ENCODE measurements around the gene FMO4. TPM values are rescaled to one million over a fixed set of nuclear protein-coding genes. Genes with fewer than 3 reads are reported as not detected.

FMO4 gene
- total and polyA plus RNA-seq, 2 donors (not counting 3 experiments of a cell fraction or from before 2014, with no cell fraction given), result 0.25 to 0.33 TPM

- Histone ChIP-seq H3K36me3 (ENCODE audit: control insufficient read depth in 2 of 2, extremely low read depth in 1 of 2, insufficient read depth in 2 of 2, low read length in 2 of 2) (no peaks in the 10 kb centered on the region), H3K9me1 (replicated peaks; ENCODE audit: control insufficient read depth, extremely low read depth, insufficient read depth, low read length) (no peaks in the 10 kb centered on the region), H3K79me2 (ENCODE audit: control insufficient read depth, insufficient read depth, low read length) (no peaks in the 10 kb centered on the region), H4K20me1 (replicated peaks; ENCODE audit: control insufficient read depth, extremely low read depth, insufficient read depth, low read length) (no peaks in the 10 kb centered on the region), H3K4me1 (ENCODE audit: control insufficient read depth, extremely low read depth, insufficient read depth, low read length) (no peaks in the 10 kb centered on the region), H3K4me3 (replicated peaks in 1 of 3; ENCODE audit: insufficient read depth in 1 of 3, low read depth in 1 of 3, low read length in 3 of 3) (no peak overlapping the region), H3K9ac (replicated peaks; ENCODE audit: extremely low read depth, insufficient read depth, low read length) (no peak overlapping the region), H3K9me3 (replicated peaks; ENCODE audit: control insufficient read depth, insufficient read depth, low read length) (no peaks in the 10 kb centered on the region), H3K27ac (ENCODE audit: insufficient read depth, low read depth, low read length) (no peak overlapping the region), H3K27me3 (ENCODE audit: control insufficient read depth in 2 of 2, insufficient read depth in 2 of 2, low read length in 2 of 2) (no peaks in the 10 kb centered on the region), H3K4me2 (ENCODE audit: insufficient read depth, low read length) (no peak overlapping the region), H2AFZ (ENCODE audit: low read depth, low read length) (no peak overlapping the region)
- BruUV-seq (replicated peaks), result no TSS peak
- dilution Hi-C loops (cut with MboI; ENCODE audit: extremely low pct_ligation_motif_present, low sequenced_read_pairs) (no loop called here), intact Hi-C loops (cut with micrococcal nuclease) (no loop called here)
- ChIA-PET CTCF (no interaction called here), POLR2A (no interaction called here)
- FAIRE-seq (no peak), DNase-seq (ENCODE audit: low read depth, low spot score) (no peak)
- no peak for TF ChIP-seq GATA2 (IDR thresholded peaks at IDR 0.05; ENCODE audit: insufficient read depth, insufficient read length, low read depth, low read length)
- TF ChIP-seq POLR2AphosphoS5 (IDR thresholded peaks at IDR 0.05; ENCODE audit: insufficient read depth, low read depth, low read length), result no peak
- TF ChIP-seq FOS (IDR thresholded peaks at IDR 0.05; ENCODE audit: borderline replicate concordance, insufficient read depth, low read length), result no peak
- TF ChIP-seq POLR2A (IDR thresholded peaks at IDR 0.05; ENCODE audit: low read depth, low read length), result no peak
- TF ChIP-seq, protein P1, sequence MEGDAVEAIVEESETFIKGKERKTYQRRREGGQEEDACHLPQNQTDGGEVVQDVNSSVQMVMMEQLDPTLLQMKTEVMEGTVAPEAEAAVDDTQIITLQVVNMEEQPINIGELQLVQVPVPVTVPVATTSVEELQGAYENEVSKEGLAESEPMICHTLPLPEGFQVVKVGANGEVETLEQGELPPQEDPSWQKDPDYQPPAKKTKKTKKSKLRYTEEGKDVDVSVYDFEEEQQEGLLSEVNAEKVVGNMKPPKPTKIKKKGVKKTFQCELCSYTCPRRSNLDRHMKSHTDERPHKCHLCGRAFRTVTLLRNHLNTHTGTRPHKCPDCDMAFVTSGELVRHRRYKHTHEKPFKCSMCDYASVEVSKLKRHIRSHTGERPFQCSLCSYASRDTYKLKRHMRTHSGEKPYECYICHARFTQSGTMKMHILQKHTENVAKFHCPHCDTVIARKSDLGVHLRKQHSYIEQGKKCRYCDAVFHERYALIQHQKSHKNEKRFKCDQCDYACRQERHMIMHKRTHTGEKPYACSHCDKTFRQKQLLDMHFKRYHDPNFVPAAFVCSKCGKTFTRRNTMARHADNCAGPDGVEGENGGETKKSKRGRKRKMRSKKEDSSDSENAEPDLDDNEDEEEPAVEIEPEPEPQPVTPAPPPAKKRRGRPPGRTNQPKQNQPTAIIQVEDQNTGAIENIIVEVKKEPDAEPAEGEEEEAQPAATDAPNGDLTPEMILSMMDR (IDR thresholded peaks at IDR 0.05; ENCODE audit: extremely low read depth in 1 of 2, insufficient read depth in 1 of 2, low read depth in 1 of 2, low read length in 2 of 2), result no peak
- TF ChIP-seq, protein P2, sequence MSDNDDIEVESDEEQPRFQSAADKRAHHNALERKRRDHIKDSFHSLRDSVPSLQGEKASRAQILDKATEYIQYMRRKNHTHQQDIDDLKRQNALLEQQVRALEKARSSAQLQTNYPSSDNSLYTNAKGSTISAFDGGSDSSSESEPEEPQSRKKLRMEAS (IDR thresholded peaks at IDR 0.05; ENCODE audit: insufficient read depth, insufficient read length), result no peak
- no peak for TF ChIP-seq EZH2 (IDR thresholded peaks at IDR 0.05; ENCODE audit: borderline replicate concordance, low read depth, low read length, severe bottlenecking)
Observed at GRCh38 chr1:171366816-171367215, 52.8 kb downstream of the FMO4 start.
